Stomach smooth muscle (tissue), 2 donors: ENCODE measurements around the gene TM4SF1.

Experiments used
- H3K27ac ChIP-seq: one replicate; pipeline ENCODE4 v1.7.0; 2013; ENCODE audit warnings: mild to moderate bottlenecking, low read length, inconsistent platforms
- H3K27me3 ChIP-seq, 2 donors: one replicate each; pipeline ENCODE4 v1.7.0; 2013; ENCODE audit warnings: low read length in 2 of 2; ENCODE audit not compliant: insufficient read depth in 2 of 2, control insufficient read depth in 1 of 2
- H3K36me3 ChIP-seq, 2 donors: one replicate each; pipeline ENCODE4 v1.7.0; 2013; ENCODE audit warnings: low read length in 2 of 2; ENCODE audit not compliant: control insufficient read depth in 2 of 2, insufficient read depth in 2 of 2
- H3K4me1 ChIP-seq: one replicate; pipeline ENCODE4 v1.7.0; 2013; ENCODE audit warnings: low read length; ENCODE audit not compliant: control insufficient read depth, insufficient read depth
- H3K4me3 ChIP-seq, 2 donors: one replicate each; pipeline ENCODE4 v1.7.0; 2013; ENCODE audit warnings: low read length in 2 of 2
- H3K9ac ChIP-seq, 2 donors: one replicate each; pipeline ENCODE4 v1.7.0; 2013; ENCODE audit warnings: low read length in 2 of 2, mild to moderate bottlenecking in 1 of 2
- H3K9me3 ChIP-seq, 2 donors: one replicate each; pipeline ENCODE4 v1.7.0; 2013; ENCODE audit warnings: low read length in 2 of 2; ENCODE audit not compliant: control insufficient read depth in 2 of 2
- donor health status: healthy.
- donor health status: Pancreatic carcinoma.

Gene TM4SF1

GRCh38 chr3:149321640-149322039 lies 55.8 kb downstream of the TM4SF1 start:
- no peak overlapping the region for H3K9ac ChIP-seq
- no peaks in the 10 kb centered on the region for H3K36me3 ChIP-seq

GRCh38 chr3:149321136-149321535 lies 56.3 kb downstream of the TM4SF1 start:
- Histone ChIP-seq H3K9ac (no peak overlapping the region), H3K27me3 (no peaks in the 10 kb centered on the region), H3K4me1 (no peaks in the 10 kb centered on the region)

More at GRCh38 chr3:149321640-149322039, 55.8 kb downstream of the TM4SF1 start:
- Histone ChIP-seq H3K9me3 (no peaks in the 10 kb centered on the region), H3K27ac (no peak overlapping the region), H3K4me1 (no peaks in the 10 kb centered on the region), H3K4me3 (no peak overlapping the region), H3K27me3 (no peaks in the 10 kb centered on the region)

GRCh38 chr3:149319750-149320149 lies 57.7 kb downstream of the TM4SF1 start:
- Histone ChIP-seq H3K4me1 (no peaks in the 10 kb centered on the region), H3K36me3 (no peaks in the 10 kb centered on the region), H3K4me3 (no peak overlapping the region), H3K9me3 (no peaks in the 10 kb centered on the region), H3K27me3 (no peaks in the 10 kb centered on the region), H3K9ac (no peak overlapping the region), H3K27ac (no peak overlapping the region)

More at GRCh38 chr3:149321136-149321535, 56.3 kb downstream of the TM4SF1 start:
- Histone ChIP-seq H3K4me3 (no peak overlapping the region), H3K9me3 (no peaks in the 10 kb centered on the region), H3K36me3 (no peaks in the 10 kb centered on the region), H3K27ac (no peak overlapping the region)
